Stimulated activated CD8-positive, alpha-beta memory T cell treated with anti-CD3 and anti-CD28 coated beads, Interleukin-4, amount 100 ng/mL, for 48 hours (primary cell): ENCODE results near the gene TTC28.
"Not testable (repeated sequence)": the region's sequence is repeated elsewhere in the genome, so short reads cannot be mapped to it uniquely, and the experiment has no call there.

ENCODE experiments used
- DNase-seq: peaks from one replicate; pipeline ENCODE4 v3.0.0-alpha.2; 2020

Gene TTC28

DNA sequence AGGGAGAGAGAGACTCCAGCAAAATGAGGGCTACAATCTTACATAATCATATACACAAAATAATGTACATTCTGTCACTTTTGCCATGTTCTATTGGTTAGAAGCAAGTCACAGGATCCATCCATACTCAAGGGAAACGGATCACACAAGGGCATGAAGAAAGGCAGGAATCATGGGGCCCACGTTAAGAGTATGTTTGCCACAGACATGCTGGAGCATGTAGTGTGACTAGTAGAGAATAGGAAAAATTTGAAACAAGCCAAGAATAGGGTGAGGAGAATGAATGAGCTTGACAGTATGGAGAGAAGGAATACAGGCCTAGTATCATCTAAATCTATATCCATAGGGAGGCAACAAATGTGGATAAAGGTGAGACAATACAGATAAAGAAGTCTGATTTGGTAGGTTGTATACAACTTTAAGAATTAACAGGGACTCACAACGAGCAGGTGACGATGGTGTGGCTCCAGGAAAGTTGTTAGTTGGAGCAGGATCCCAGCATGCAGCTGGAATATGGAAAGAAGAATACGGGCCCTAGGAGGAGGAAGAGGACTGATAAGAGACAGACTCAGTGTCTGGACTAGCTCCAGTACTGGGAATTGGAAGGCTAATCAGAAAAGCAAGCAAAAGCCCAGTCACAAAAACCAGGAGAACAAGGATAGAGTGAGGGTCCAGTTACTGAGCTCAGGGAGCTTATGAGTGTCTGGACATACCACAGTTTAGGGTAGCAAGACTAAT, 458.8 kb downstream of the TTC28 start:
- no peak for DNase-seq

DNA sequence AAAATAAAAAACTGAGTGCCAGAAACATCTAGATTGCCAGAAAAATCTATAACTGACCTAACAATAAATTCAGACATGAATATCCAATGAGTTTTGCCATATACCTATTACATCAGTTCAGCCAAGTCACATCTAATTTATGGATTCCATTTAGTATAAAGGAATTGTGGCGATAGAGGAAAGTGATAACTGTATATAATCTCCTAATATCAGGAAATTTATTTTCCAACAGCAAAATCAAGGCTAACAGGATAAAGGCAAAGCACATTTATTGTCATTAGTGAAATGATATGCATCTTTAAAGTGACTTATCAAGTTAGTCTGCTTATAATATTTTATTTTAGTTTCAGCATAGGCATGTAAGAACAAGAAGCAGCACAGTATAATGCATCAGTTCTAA, 462.4 kb downstream of the TTC28 start:
- DNase-seq = no peak

DNA sequence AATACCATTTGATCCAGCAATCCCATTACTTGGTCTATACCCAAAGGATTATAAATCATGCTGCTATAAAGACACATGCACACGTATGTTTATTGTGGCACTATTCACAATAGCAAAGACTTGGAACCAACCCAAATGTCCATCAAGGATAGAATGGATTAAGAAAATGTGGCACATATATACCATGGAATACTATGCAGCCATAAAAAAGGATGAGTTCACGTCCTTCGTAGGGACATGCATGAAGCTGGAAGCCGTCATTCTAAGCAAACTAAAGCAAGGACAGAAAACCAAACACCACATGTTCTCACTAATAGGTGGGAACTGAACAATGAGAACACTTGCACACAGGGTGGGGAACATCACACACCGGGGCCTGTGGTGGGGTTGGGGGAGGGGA, 464.9 kb downstream of the TTC28 start:
- not testable (repeated sequence) for DNase-seq

DNA sequence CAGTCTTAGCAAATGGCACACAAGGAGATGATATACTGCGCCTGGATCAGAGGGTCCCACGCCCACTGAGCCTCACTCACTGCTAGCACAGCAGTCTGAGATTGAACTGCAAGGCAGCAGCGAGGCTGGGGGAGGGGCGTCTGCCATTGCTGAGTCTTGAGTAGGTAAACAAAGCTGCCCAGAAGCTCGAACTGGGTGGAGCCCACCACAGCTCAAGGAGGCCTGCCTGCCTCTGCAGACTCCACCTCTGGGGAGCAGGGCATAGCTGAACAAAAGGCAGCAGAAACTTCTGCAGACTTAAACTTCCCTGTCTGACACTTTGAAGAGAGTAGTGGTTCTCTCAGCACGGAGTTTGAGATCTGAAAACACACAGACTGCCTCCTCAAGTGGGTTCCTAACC, 470.2 kb downstream of the TTC28 start:
- not testable (repeated sequence) for DNase-seq

DNA sequence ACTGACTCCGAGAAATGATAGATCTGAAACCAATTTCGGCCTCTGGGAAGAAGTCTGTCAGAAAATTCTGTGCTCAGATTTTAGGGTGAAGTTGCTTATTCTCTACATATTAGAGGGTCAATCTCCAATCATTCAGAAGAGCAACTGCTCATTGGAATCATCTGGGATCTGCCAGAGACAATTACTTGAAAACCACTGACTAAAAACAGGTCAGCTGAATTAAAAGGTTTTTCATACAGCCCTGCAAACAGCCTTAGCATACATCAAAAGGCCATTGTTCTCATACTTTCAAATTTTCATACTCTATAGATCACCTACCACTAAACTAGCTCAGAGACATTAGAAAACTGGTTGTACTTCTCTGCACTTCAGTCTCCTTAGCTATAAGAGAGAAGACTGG, 470.9 kb downstream of the TTC28 start:
- no peak for DNase-seq

DNA sequence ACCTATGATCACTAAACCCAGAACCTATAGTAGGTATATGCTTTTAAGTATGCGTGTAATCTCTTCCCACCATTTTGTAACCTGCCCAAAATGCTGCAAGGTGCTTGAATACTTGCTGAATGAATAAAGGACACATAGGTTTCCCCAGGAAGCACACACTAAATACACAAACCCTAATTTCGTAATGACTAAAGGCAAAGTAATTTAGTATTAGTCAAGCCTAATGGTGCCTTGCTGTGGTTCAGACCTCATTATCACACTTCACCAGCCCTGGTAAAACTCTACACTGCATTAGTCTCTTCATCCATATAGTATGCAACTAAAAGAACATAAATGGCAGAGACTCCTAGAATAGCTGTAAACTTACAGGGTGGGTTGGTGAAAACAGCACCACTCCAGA, 471.6 kb downstream of the TTC28 start:
- DNase-seq = no peak

DNA sequence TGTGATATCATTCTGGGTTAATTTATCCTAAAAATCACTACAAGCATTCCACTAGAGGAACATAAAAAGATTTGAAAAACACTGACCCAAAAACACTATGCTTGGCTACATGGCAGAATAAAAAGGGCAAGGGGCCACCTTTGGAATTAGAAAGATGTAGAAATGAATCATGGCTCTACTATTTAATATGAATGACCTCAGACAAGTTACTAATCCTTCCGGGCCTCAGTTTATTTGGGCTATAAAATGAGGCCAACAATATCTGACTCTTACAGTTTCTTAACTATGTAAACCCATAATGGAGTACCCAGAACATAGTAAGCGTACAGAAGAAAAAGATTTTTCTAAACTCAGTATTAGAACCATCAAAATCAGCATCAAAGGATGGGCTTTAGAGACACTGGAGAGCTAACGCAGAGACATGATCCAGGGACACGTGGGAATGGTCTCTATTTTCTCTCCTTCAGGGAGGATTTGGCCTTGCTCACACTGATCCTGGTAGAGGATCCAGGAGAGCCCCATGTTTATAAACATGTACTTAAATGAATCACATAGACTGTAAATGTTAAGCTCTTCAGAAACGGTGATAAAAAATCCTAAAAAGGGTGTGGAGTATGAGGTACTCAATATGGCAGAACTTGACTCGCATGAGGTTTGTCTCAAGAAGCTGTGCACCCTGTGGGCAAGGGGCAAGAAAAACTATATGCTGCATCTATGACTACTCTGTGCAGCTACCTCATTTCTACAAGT, 472.2 kb downstream of the TTC28 start:
- DNase-seq = no peak

DNA sequence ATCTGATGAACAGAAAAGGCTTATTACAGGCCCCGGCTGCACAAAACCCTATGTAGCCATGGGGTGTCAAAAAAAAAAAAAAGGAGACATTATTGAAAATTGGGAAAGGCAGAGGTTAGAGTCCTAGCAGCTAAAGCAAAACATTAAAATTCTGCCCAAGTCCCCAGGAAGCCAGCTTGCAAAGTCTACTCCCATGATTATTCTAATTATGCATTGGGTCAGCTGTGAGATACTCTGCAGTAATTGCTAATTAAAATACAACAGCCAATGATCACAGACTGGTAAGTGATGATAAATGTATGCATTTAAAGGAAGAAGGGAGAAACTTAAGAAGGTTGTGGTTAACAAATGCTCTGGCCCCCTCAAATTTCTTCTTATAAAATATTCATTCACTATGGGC, 473.7 kb downstream of the TTC28 start:
- no peak for DNase-seq

DNA sequence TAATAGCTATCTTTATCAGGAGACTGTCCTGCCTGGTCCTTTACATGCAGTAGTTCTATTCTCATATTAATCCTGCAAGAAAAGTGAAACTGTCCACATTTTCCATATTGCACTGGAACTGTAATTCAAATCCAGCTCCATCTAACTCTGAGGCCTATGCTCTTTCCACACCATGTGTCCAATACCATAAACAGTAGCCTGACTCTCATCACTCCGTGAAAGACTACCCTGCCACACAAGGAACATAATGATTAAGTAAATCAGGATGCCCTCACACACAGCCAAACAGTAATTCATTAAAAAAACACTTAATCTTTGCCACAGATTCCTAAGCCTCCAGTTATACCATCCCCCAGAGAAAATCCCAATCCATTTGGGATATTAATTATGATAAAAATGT, 475.3 kb downstream of the TTC28 start:
- DNase-seq = no peak

DNA sequence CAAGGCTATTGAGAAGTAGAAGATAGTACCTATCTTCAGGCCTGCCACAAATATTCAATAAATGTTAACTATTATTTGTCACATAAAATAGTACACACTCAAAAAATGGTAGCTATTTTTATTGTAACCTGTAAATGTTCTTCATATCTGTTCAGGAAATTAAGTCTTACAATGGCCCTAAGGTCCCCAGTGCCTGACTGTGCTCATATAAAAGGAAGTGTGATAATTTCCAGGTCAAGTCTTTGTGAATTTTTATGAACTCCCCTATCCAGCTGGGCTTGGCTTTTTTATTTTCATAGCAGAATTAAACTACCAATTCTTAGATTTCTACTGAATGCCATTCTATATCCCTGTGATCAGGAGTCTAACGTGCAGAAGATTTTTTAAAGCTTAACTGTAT, 476.4 kb downstream of the TTC28 start:
- no peak for DNase-seq

DNA sequence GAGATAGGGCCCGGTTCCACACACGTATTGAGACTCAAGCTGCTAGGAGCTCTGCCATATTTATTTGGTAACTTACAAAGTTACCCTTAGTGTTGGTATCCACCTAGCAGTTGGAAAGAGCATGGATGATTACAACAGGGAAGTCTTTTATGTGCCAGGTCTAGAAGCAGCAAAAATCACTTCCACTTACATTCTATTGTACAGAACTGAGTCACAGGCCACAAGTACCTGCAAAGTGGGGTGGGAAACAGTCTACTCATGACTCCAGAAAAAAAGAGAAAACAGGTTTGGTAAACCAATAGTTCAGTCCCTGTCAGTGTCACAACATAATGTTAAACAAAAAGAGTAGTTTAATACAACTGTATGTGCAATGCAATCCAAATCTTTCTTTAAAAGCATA, 480.9 kb downstream of the TTC28 start:
- DNase-seq = no peak

DNA sequence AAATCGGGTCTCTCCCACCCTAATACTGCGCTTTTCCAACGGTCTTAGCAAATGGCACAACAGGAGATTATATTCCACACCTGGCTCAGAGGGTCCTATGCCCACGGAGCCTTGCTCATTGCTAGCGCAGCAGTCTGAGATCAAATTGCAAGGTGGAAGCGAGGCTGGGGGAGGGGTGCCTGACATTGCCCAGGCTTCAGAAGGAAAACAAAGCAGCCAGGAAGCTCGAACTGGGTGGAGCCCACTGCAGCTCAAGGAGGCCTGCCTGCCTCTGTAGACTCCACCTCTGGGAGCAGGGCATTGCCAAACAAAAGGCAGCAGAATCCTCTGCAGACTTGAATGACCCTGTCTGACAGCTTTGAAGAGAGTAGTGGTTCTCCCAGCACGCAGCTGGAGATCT, 488.1 kb downstream of the TTC28 start:
- DNase-seq = not testable (repeated sequence)

DNA sequence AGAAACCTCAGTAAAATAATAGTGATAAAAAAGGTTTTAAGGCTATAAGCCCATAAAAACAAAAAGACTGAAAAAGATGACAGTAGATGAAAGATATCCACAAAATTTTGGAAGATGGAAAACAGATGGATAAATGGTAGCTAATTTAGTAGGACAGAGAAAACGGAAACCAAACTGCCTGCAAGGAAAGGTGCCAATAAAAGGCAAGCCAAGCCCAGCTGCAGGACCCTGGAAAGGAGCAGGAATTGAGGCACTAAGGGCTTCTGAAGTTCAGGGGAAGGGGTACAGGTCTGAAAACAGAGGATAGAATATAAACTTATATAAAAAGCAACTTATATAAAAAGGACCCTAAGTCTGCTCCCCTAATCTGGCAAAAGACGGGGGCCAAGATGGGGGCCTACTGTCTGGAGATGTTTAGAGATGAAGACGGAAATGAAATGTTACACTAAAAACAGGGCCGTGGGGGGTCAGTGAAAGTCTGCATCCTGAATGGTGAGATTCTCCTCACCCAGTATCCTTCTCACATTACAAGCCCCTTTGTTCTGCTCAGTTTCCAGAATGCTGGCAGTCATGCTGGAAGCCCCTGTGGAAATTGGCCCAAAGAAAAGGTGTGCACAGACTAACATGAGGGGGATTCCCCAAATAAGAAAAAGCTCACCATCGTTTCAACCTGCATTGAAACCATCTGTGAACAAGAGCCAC, 491.3 kb downstream of the TTC28 start:
- DNase-seq = no peak

DNA sequence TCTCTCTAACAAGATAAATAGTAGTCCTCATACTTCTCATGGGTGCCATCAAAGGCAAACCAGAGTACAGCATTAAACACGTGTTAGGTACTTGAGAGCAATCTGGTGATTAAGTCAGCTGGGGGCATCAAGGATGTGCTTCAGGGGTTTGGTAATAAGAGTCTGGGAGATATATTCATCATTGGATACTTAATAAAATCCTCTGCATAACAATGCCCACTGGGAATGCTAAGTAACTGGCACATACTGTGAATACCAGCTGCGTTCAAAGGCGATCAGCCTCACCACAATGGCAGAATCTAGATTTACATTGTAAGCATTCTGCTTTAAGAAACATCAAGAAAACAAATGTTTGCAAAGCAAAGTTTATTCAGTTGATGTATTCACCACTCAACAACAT, 492.0 kb downstream of the TTC28 start:
- no peak for DNase-seq

DNA sequence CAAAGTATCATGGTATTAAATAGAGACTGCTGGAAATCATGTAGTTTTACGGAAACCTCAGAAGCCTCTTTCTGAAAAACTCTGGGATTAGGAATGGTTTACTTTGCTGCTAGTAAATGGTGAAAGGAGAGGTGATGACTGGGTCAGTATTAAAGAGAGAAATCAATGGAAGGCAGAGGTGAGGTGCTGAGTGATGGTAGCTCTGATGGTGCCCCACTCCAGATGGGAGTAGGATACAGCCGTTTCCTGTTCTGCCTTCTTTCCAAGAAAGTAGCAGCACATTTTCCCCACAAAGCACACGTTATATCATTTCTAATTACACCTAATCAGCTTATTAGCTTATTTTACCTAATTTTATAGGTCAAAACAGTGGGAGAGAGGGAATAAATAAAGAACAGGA, 493.0 kb downstream of the TTC28 start:
- DNase-seq = no peak

DNA sequence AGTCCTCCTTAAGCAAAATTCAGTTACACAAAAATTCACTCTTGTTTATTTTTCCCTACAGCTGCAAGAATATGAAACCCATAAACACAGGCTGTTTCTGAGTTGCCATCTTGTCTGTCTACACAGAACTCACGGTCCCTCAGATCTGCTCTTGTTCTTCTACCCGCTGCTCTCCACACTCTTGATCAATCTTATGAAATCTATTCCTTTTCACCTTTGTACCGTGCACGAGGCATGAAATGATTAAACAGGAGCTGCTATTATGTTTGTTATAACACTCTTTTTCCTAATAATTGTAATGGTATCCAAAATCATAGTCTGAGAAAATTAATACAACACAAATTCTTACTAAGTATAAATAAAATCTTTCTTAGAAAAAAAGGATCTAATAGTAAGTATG, 494.5 kb downstream of the TTC28 start:
- no peak for DNase-seq

DNA sequence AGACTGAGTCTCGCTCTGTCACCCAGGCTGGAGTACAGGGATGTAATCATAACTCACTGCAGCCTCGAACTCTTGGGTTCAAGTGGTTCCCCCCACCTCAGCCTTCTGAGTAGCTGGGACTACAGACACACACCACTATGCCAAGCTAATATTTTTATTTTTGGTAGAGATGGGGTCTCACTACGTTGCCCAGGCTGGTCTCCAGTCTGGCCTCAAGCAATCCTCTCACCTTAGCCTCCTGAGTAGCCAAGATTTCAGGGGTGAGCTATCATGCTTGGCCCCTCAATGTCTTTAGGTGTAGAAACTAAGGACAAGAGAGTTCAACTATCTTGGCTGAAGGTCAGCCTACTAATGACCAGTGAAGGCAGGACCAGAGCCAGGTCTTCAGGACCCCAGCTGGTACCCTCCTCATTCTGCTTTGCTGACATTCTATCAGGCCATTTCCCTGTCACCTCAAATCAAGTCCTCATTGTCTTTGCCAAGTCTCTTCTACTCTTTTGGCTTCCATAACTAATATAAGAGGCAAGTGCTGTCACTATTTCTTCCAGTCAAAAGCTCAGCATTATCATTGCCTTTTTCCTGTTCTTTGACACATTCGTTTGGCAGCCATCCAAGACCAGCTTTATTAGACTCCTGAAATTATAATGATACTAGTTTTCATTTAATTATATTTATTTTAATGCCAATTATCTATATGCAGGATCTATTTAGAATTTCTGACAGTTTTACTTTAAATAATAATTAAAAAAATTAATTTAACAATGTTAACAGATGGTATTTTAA, 496.4 kb downstream of the TTC28 start:
- DNase-seq = no peak

DNA sequence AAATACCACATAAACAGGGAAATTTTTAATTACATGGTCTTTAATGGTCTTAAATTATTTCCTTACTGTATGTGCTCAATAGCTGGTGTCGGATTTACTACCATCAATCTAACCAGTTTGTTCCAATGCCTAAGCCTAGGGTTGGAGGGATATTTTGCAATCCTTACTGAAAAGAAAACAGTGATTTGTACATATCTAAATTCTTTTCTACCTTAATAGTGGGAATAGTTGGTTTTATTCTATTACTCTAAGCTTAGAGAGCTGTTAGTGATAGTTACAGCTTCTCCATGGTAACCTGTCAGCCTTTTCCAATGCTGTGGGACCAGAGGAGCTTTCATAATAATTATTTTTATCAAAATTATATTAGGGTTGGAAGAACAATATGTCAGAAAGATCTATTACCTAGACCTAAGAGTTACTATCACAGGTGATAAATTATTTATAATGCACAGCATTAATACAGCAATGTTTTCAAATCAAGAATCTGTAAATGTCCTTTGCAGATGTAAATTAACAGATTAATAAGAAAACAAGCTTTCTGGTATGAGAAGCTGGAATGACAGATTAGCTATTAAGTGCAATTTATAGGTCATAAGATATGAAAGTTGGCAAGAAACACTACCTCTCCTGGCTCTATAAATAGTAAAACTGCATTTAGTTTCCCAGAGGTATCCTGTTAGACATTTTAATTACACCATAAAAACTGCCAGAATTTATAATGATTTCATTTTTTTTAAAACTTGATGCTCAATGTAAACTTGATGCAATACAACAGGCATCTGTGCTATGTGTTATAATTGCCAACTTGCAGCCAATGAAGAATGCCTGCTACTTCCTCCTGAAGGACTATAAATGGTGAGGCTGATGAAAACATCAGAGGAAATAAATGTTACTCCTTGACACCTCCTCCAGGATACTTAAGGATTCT, 498.6 kb downstream of the TTC28 start:
- DNase-seq = no peak

DNA sequence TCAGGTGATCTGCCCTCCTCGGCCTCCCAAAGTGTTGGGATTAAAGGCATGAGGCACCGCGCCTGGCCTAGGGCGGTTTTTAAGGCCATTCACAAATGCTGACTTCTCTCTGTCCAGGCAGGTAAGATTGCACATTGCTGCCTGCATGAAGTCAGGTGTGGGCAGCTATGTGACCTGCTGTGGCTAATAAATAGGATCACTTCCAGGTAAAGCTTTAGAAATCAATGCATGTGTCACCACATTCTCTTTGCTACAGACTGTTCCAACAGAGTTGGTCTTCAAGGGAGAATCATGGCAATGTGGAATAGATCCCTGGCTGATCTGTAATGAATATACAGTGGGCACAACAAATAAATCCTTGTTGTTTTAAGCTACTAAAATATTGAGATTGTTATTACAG, 500.2 kb downstream of the TTC28 start:
- no peak for DNase-seq

DNA sequence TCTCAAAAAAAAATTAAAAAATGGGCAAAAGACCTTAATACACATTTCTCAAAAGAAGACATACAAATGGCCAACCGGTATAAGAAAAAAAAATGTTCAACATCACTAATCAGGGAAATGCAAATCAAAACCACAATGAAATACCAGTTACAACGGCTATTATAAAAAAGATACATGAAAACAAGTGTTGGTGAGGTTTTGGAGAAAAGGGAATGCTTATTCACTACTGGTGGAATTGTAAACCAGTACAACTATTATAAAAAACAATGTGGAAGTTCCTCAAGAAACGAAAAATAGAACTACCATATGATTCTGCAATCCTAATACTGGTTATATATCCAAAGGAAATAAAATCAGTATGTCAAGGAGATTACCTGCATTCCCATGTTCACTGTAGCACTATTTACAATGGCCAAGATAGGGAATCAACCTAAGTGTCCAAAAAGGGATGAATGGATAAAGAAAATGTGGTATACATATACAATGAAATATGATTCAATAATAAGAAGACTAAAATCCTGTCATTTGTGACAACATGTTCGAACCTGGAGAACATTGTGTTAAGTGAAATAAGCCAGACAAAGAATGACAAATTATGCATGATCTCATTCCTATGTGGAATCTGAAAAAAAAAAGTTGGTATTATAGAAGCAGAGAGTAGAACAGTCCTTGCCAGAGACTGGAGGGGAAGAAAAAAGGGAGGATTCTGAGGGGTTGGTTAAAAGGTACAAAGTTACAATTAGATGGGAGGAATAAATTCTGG, 503.7 kb downstream of the TTC28 start:
- no peak for DNase-seq

DNA sequence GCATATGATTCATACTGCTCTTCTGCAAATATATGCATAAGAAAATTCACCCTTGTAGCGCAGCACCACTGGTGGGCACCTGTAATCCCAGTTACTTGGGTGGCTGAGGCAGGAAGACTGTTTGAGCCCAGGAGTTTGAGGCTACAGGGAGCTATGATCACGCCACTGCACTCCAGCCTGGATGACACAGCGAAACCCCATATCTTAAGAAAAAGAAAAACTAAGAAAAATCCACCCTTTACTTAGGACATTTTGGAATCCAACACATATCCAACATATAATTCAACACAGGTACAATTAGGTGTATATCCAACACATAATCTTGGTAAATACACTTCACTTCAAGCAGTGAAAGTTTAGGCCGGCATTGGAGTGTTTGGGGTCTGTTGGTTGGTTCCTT, 505.1 kb downstream of the TTC28 start:
- DNase-seq = no peak
